Stimulated activated CD8-positive, alpha-beta memory T cell treated with anti-CD3 and anti-CD28 coated beads, Interleukin-12 subunit alpha, Interleukin-12 subunit beta, amount 100 ng/mL, for 24 hours (primary cell): Measurements from ENCODE around the gene SYN1.

ENCODE experiments used
- DNase-seq: peaks from one replicate; pipeline ENCODE4 v3.0.0-alpha.2; 2020; ENCODE audit errors: extremely low read depth

SYN1 gene

GRCh38 chrX:47523297-47523696 lies 96.4 kb downstream of the SYN1 start:
- DNase-seq: peak; percentile 26
